ENCODE measurements around the gene POMGNT1. TPM values are rescaled to one million over a fixed set of nuclear protein-coding genes. Genes with fewer than 3 reads are reported as not detected.
A peak's percentile ranks its signal among the peaks of the same experiment; 100 is the strongest.

The POMGNT1 gene
- total RNA-seq, 2 experiments from 2014 or later, result 25.4 to 28.1 TPM

DNA sequence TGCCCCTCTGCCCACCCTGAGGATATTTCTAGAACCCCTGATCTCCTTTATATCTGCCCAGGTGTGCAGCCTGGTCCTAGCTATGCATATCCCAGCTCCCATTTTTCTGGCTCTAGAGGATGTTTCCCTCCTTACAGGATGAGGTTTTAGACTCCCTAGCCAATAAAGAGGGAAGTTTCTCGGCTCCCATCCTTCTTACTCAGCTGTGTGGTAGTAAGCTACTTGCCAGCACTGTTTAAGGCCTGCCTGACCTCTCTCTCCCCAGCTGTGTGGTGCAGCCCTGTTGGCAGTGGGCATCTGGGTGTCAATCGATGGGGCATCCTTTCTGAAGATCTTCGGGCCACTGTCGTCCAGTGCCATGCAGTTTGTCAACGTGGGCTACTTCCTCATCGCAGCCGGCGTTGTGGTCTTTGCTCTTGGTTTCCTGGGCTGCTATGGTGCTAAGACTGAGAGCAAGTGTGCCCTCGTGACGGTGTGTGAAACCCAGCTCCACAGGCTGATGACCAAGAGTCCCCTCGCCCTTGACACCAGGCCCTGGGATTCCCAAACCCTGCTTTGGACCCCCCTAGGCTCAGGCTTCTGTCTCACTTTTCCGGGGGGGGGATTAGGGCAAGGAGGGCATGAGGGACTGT is 14.2 kb downstream of the POMGNT1 start:
- no peaks in the 10 kb centered on the region for H3K27me3 Mint-ChIP-seq
- ATAC-seq, result no peak
- H3K4me1 Mint-ChIP-seq (ENCODE audit: low read depth), result peaks cover 22% of the 10 kb centered on the region
- H3K36me3 Mint-ChIP-seq (ENCODE audit: low read depth), result no peaks in the 10 kb centered on the region
- POLR2A ChIA-PET, result interaction anchor here (0.8 to 2.1 kb wide), 4 partner anchors 10 to 142 kb away, joined by 3 to 9 read pairs (median 4); no protein-coding TSS in a partner anchor
- no peaks in the 10 kb centered on the region for H3K9me3 Mint-ChIP-seq
- peak overlapping the region; percentile 91 for H3K27ac Mint-ChIP-seq
- intact Hi-C loops (cut with micrococcal nuclease), result no loop called here
- DNase-seq, result peak; percentile 24
- TF ChIP-seq, protein P1, sequence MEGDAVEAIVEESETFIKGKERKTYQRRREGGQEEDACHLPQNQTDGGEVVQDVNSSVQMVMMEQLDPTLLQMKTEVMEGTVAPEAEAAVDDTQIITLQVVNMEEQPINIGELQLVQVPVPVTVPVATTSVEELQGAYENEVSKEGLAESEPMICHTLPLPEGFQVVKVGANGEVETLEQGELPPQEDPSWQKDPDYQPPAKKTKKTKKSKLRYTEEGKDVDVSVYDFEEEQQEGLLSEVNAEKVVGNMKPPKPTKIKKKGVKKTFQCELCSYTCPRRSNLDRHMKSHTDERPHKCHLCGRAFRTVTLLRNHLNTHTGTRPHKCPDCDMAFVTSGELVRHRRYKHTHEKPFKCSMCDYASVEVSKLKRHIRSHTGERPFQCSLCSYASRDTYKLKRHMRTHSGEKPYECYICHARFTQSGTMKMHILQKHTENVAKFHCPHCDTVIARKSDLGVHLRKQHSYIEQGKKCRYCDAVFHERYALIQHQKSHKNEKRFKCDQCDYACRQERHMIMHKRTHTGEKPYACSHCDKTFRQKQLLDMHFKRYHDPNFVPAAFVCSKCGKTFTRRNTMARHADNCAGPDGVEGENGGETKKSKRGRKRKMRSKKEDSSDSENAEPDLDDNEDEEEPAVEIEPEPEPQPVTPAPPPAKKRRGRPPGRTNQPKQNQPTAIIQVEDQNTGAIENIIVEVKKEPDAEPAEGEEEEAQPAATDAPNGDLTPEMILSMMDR (IDR thresholded peaks at IDR 0.05), result no peak
- H3K4me3 Mint-ChIP-seq, result no peak overlapping the region
- CTCF ChIA-PET, result interaction anchor here (4.9 to 8.9 kb wide), 2 partner anchors 39 to 147 kb away, joined by 54 to 55 read pairs; no protein-coding TSS in a partner anchor

DNA sequence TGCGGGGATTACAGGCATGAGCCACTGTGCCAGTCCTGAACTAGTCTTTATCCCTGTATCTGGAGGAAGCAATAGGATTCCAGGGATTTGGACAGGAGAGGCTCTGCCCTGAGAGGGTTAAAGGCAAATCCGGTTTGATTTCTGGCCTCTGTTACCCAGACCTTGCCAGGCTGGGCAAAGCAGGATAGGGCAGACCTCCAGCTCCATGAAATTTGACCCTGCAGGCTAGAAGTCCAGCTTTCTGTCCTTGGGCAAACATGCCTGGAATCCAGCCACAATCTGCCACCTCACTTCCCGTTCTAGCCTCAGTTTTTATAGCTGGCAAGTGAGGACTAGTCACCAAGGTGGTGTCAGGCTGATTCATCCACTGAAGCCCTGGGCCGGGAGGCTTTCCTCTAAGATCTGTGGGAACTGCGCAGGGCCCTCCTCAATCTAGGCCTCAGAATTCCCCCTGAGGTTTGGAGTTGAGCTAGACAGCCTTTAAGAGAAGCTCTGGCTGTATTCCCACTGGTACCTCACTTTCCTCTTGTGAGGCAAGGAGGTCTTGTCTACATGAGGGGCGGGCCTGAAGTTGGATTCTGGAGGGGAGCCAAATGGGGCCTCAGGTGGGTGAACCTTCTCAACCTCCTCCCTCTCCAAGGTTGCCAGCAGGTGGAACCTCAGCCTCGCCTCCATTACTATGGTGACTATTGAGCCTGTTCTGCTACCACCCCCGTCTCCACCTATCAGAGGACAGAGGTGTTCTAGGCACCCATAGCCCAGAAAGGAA is 15.0 kb downstream of the POMGNT1 start:
- POLR2A ChIA-PET, result interaction anchor here (0.6 to 1.0 kb wide), 3 partner anchors 40 to 313 kb away, joined by 3 to 4 read pairs (median 3); no protein-coding TSS in a partner anchor

DNA sequence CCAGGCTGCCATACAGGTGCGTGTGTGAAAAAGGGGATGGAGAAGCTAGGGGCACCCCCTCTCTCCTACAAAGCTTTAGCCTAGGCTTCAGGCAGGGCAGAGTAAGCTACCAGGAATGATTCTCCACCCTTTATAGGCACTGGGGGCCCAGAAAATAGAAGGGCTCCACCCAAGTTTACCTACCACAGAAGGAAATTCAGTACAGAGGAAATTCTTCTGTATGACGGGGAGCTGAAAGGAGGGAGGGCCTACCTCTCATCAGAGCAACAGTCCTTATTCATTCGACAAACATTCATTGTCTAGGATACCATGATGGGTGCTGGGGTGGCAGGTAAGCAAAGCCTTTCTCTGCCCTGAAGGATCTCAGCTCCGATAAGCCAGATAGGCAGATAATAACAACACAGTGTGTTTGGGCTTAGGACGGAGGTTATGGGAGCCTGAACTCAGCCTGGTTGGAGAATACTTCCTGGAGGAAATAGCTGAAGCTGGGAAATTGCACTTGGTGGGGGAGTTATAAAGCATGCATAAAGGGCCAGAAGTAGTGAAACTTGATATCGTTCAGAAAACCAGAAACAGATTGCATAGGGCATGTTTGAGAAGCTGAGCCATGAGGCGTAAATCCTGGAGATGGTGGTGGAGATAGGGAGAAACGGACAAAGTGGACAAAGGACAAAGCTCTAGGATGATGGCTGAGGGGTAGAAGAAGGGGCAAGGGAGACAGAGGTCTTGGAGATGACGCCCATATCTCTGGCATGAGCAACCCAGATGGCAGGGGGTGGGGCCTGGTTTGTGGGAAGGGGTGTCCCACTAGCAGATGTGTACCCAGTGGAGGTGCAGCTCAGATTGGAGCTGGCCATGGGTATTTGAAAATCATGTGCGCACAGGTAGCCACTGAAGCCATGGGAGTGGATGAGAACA is 16.6 kb downstream of the POMGNT1 start:
- no peak for ATAC-seq
- Mint-ChIP-seq H3K9me3 (no peaks in the 10 kb centered on the region), H3K27me3 (no peaks in the 10 kb centered on the region), H3K27ac (no peak overlapping the region), H3K36me3 (ENCODE audit: low read depth) (no peaks in the 10 kb centered on the region), H3K4me1 (ENCODE audit: low read depth) (peaks cover 22% of the 10 kb centered on the region), H3K4me3 (no peak overlapping the region)
- no peak for DNase-seq
- ChIA-PET CTCF (interaction anchor here (0.7 to 8.9 kb wide), 14 partner anchors 9 to 145 kb away, joined by 3 to 55 read pairs (median 3); partner anchors contain the start of gene LURAP1), POLR2A (interaction anchor here (1.2 to 1.4 kb wide), 3 partner anchors 14 to 24 kb away, joined by 3 to 5 read pairs (median 3); no protein-coding TSS in a partner anchor)
- intact Hi-C loops (cut with micrococcal nuclease), result no loop called here
- TF ChIP-seq, protein P1 (IDR thresholded peaks at IDR 0.05), result no peak

More for the DNA sequence above, 15.0 kb downstream of the POMGNT1 start:
- Mint-ChIP-seq H3K9me3 (no peaks in the 10 kb centered on the region), H3K36me3 (ENCODE audit: low read depth) (no peaks in the 10 kb centered on the region), H3K27ac (no peak overlapping the region), H3K4me3 (no peak overlapping the region), H3K4me1 (ENCODE audit: low read depth) (peaks cover 22% of the 10 kb centered on the region), H3K27me3 (no peaks in the 10 kb centered on the region)
- CTCF ChIA-PET, result interaction anchor here (1.4 to 8.9 kb wide), 5 partner anchors 7 to 146 kb away, joined by 3 to 55 read pairs (median 5); no protein-coding TSS in a partner anchor
- ATAC-seq (no peak), DNase-seq (no peak)
- TF ChIP-seq, protein P1 (IDR thresholded peaks at IDR 0.05), result no peak
- intact Hi-C loops (cut with micrococcal nuclease), result no loop called here

DNA sequence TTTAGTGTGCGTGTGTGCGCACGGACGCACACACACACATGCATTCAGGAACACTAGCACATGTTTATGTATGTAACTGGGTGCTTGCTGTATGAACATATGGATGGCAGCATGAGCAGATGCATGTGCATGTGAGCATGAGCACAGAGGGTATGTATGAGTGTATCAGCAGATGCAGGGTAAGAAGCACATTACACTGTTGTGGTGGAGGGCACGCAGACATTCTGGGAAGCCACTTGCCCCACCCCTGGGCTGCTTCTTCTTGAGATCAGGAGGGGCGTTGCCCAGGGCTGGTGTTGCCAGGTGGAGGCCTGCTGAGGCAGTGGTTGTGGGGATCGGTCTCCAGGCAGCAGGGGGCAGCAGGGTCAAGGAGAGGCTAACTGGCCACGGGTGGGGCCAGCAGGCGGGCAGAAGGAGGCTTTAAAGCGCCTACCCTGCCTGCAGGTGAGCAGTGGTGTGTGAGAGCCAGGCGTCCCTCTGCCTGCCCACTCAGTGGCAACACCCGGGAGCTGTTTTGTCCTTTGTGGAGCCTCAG is 18.1 kb downstream of the POMGNT1 start:
- Mint-ChIP-seq H3K36me3 (ENCODE audit: low read depth) (no peaks in the 10 kb centered on the region), H3K4me3 (no peak overlapping the region), H3K27ac (no peak overlapping the region), H3K4me1 (ENCODE audit: low read depth) (peaks cover 15% of the 10 kb centered on the region), H3K27me3 (no peaks in the 10 kb centered on the region), H3K9me3 (no peaks in the 10 kb centered on the region)
- ATAC-seq (no peak), DNase-seq (peak; percentile 46)
- intact Hi-C loops (cut with micrococcal nuclease), result no loop called here
- TF ChIP-seq, protein P1 (IDR thresholded peaks at IDR 0.05), result no peak
- ChIA-PET CTCF (interaction anchor here (0.7 to 8.9 kb wide), 13 partner anchors 10 to 143 kb away, joined by 3 to 55 read pairs (median 4); partner anchors contain the start of gene LURAP1), POLR2A (no interaction called here)

Measured in activated CD8-positive, alpha-beta T cell treated with anti-CD3 and anti-CD28 coated beads for 36 hours (primary cell).